Activated CD4-positive, alpha-beta T cell treated with anti-CD3 and anti-CD28 coated beads, Interleukin-2, amount 10 ng/mL, durations not matched to agents 7 days and 5 days (primary cell): ENCODE results near the gene SLK. TPM values are rescaled to one million over a fixed set of nuclear protein-coding genes. Genes with fewer than 3 reads are reported as not detected.

Experiments used
- CTCF ChIA-PET: fragments of 350-600 bp; sonication (Branson Sonifier 250); formaldehyde crosslinking; loops from one replicate; lab custom pipeline; 2021; ENCODE audit warnings: antibody characterized with exemption; lab: Charles Lee
- POLR2A ChIA-PET: fragments of 350-600 bp; sonication (Branson Sonifier 250); formaldehyde crosslinking; loops from one replicate; lab custom pipeline; 2021; ENCODE audit warnings: antibody characterized with exemption; lab: Charles Lee
- DNase-seq: peaks from one replicate; pipeline ENCODE4 v3.0.0-alpha.2; 2020
- H3K27ac Mint-ChIP-seq: one replicate; pipeline ENCODE4 v1.8.0; 2021; ENCODE audit warnings: mild to moderate bottlenecking, moderate library complexity, mixed read lengths
- H3K27me3 Mint-ChIP-seq: one replicate; pipeline ENCODE4 v1.8.0; 2021; ENCODE audit warnings: mixed read lengths
- H3K36me3 Mint-ChIP-seq: one replicate; pipeline ENCODE4 v1.8.0; 2021; ENCODE audit warnings: low read depth, mixed read lengths
- H3K4me1 Mint-ChIP-seq: one replicate; pipeline ENCODE4 v1.8.0; 2021; ENCODE audit warnings: mixed read lengths
- H3K4me3 Mint-ChIP-seq: one replicate; pipeline ENCODE4 v1.8.0; 2021; ENCODE audit warnings: mild to moderate bottlenecking, moderate library complexity, mixed read lengths
- H3K9me3 Mint-ChIP-seq: one replicate; pipeline ENCODE4 v1.8.0; 2021; ENCODE audit warnings: mixed read lengths
- total RNA-seq, 2 experiments: library from RNA; stranded (reverse); gene quantifications; one replicate each; pipeline ENCODE4 v1.2.3, GENCODE V29; 2021

Gene SLK
- total RNA-seq, 2 experiments from 2014 or later: 31.5 to 32.4 TPM

GRCh38 chr10:104005172-104005863, 38.4 kb downstream of the SLK start:
- Mint-ChIP-seq H3K9me3 (no peaks in the 10 kb centered on the region), H3K4me1 (peaks cover 1% of the 10 kb centered on the region), H3K27me3 (no peaks in the 10 kb centered on the region), H3K27ac (no peak overlapping the region), H3K4me3 (no peak overlapping the region), H3K36me3 (peaks cover 47% of the 10 kb centered on the region)
- ChIA-PET POLR2A (no interaction called here), CTCF (interaction anchor here (0.7 kb wide), 1 partner anchor 340 kb away, joined by 3 read pairs; no protein-coding TSS in a partner anchor)
- DNase-seq: no peak

- Mint-ChIP-seq H3K4me1 (peaks cover 1% of the 10 kb centered on the region), H3K27me3 (no peaks in the 10 kb centered on the region)
Observed at GRCh38 chr10:104011904-104012303, 45.0 kb downstream of the SLK start.

GRCh38 chr10:104013489-104013888, 46.5 kb downstream of the SLK start:
- no peaks in the 10 kb centered on the region for H3K27me3 Mint-ChIP-seq
- H3K9me3 Mint-ChIP-seq: no peaks in the 10 kb centered on the region
- ChIA-PET POLR2A (no interaction called here), CTCF (interaction anchor here (0.9 kb wide), 1 partner anchor 111 kb away, joined by 3 read pairs; no protein-coding TSS in a partner anchor)
- no peak overlapping the region for H3K27ac Mint-ChIP-seq
- peaks cover 19% of the 10 kb centered on the region for H3K36me3 Mint-ChIP-seq
- no peak overlapping the region for H3K4me3 Mint-ChIP-seq
- no peak for DNase-seq
- peaks cover 2% of the 10 kb centered on the region for H3K4me1 Mint-ChIP-seq

More at GRCh38 chr10:104011904-104012303, 45.0 kb downstream of the SLK start:
- ChIA-PET CTCF (interaction anchor here (0.7 kb wide), 2 partner anchors 28 to 109 kb away, joined by 3 to 4 read pairs; no protein-coding TSS in a partner anchor), POLR2A (no interaction called here)
- no peak overlapping the region for H3K4me3 Mint-ChIP-seq
- no peak for DNase-seq
- no peaks in the 10 kb centered on the region for H3K9me3 Mint-ChIP-seq
- H3K27ac Mint-ChIP-seq: no peak overlapping the region
- peaks cover 22% of the 10 kb centered on the region for H3K36me3 Mint-ChIP-seq

- ChIA-PET CTCF (interaction anchor here (0.7 to 0.9 kb wide), 2 partner anchors 105 to 110 kb away, joined by 3 read pairs; no protein-coding TSS in a partner anchor), POLR2A (no interaction called here)
- Mint-ChIP-seq H3K27me3 (no peaks in the 10 kb centered on the region), H3K4me3 (no peak overlapping the region), H3K4me1 (peaks cover 2% of the 10 kb centered on the region), H3K36me3 (peaks cover 21% of the 10 kb centered on the region), H3K27ac (no peak overlapping the region), H3K9me3 (no peaks in the 10 kb centered on the region)
- no peak for DNase-seq
Observed at GRCh38 chr10:104014176-104014575, 47.2 kb downstream of the SLK start.

- POLR2A ChIA-PET: interaction anchor here (0.6 kb wide), 1 partner anchor 12 kb away, joined by 4 read pairs; no protein-coding TSS in a partner anchor
- Mint-ChIP-seq H3K9me3 (no peaks in the 10 kb centered on the region), H3K4me1 (peaks cover 3% of the 10 kb centered on the region), H3K27me3 (no peaks in the 10 kb centered on the region), H3K4me3 (no peak overlapping the region), H3K36me3 (peaks cover 32% of the 10 kb centered on the region), H3K27ac (no peak overlapping the region)
- CTCF ChIA-PET: interaction anchor here (0.6 kb wide), 2 partner anchors 192 to 274 kb away, joined by 3 to 4 read pairs; no protein-coding TSS in a partner anchor
- no peak for DNase-seq
Observed at GRCh38 chr10:104016661-104017060, 49.7 kb downstream of the SLK start.

- ChIA-PET POLR2A (interaction anchor here (0.6 to 0.7 kb wide), 2 partner anchors 13 to 126 kb away, joined by 7 to 8 read pairs; no protein-coding TSS in a partner anchor), CTCF (interaction anchor here (0.9 to 2.1 kb wide), 3 partner anchors 11 to 105 kb away, joined by 3 to 9 read pairs (median 3); partner anchors contain the start of gene SFR1)
- Mint-ChIP-seq H3K27me3 (no peaks in the 10 kb centered on the region), H3K9me3 (no peaks in the 10 kb centered on the region), H3K27ac (no peak overlapping the region), H3K36me3 (peaks cover 44% of the 10 kb centered on the region), H3K4me3 (no peak overlapping the region), H3K4me1 (peaks cover 3% of the 10 kb centered on the region)
- no peak for DNase-seq
Observed at GRCh38 chr10:104018471-104018870, 51.5 kb downstream of the SLK start.

GRCh38 chr10:104020020-104020419, 53.1 kb downstream of the SLK start:
- H3K27me3 Mint-ChIP-seq: no peaks in the 10 kb centered on the region
- H3K27ac Mint-ChIP-seq: no peak overlapping the region
- H3K4me1 Mint-ChIP-seq: peaks cover 3% of the 10 kb centered on the region
- peaks cover 53% of the 10 kb centered on the region for H3K36me3 Mint-ChIP-seq
- no peaks in the 10 kb centered on the region for H3K9me3 Mint-ChIP-seq
- DNase-seq: no peak
- no peak overlapping the region for H3K4me3 Mint-ChIP-seq
- CTCF ChIA-PET: no interaction called here
- POLR2A ChIA-PET: no interaction called here

GRCh38 chr10:104021246-104021645, 54.3 kb downstream of the SLK start:
- DNase-seq: no peak
- no peaks in the 10 kb centered on the region for H3K27me3 Mint-ChIP-seq
- POLR2A ChIA-PET: no interaction called here
- H3K9me3 Mint-ChIP-seq: no peaks in the 10 kb centered on the region
- H3K27ac Mint-ChIP-seq: no peak overlapping the region
- peaks cover 58% of the 10 kb centered on the region for H3K36me3 Mint-ChIP-seq
- CTCF ChIA-PET: no interaction called here
- peaks cover 3% of the 10 kb centered on the region for H3K4me1 Mint-ChIP-seq
- H3K4me3 Mint-ChIP-seq: no peak overlapping the region

- Mint-ChIP-seq H3K9me3 (no peaks in the 10 kb centered on the region), H3K4me1 (peaks cover 2% of the 10 kb centered on the region), H3K36me3 (peaks cover 57% of the 10 kb centered on the region), H3K27ac (no peak overlapping the region), H3K27me3 (no peaks in the 10 kb centered on the region), H3K4me3 (no peak overlapping the region)
- ChIA-PET CTCF (interaction anchor here (0.6 kb wide), 1 partner anchor 1544 kb away, joined by 3 read pairs; no protein-coding TSS in a partner anchor), POLR2A (no interaction called here)
- no peak for DNase-seq
Observed at GRCh38 chr10:104022026-104022425, 55.1 kb downstream of the SLK start.

GRCh38 chr10:104025524-104025923, 58.6 kb downstream of the SLK start:
- POLR2A ChIA-PET: no interaction called here
- CTCF ChIA-PET: interaction anchor here (0.6 to 1.1 kb wide), 3 partner anchors 15 to 138 kb away, joined by 3 read pairs; no protein-coding TSS in a partner anchor
- no peak overlapping the region for H3K4me3 Mint-ChIP-seq
- no peak for DNase-seq
- peaks cover 47% of the 10 kb centered on the region for H3K36me3 Mint-ChIP-seq
- no peak overlapping the region for H3K27ac Mint-ChIP-seq
- H3K9me3 Mint-ChIP-seq: no peaks in the 10 kb centered on the region
- H3K4me1 Mint-ChIP-seq: peaks cover 2% of the 10 kb centered on the region
- no peaks in the 10 kb centered on the region for H3K27me3 Mint-ChIP-seq

- H3K4me3 Mint-ChIP-seq: no peak overlapping the region
- POLR2A ChIA-PET: no interaction called here
- H3K4me1 Mint-ChIP-seq: peaks cover 2% of the 10 kb centered on the region
- H3K27me3 Mint-ChIP-seq: no peaks in the 10 kb centered on the region
- peaks cover 41% of the 10 kb centered on the region for H3K36me3 Mint-ChIP-seq
- no peaks in the 10 kb centered on the region for H3K9me3 Mint-ChIP-seq
- no peak for DNase-seq
- CTCF ChIA-PET: no interaction called here
- H3K27ac Mint-ChIP-seq: no peak overlapping the region
Observed at GRCh38 chr10:104026762-104027161, 59.8 kb downstream of the SLK start.

GRCh38 chr10:104028146-104028545, 61.2 kb downstream of the SLK start:
- ChIA-PET CTCF (interaction anchor here (0.7 to 2.5 kb wide), 2 partner anchors 10 to 19 kb away, joined by 3 to 9 read pairs; no protein-coding TSS in a partner anchor), POLR2A (interaction anchor here (0.5 to 0.6 kb wide), 2 partner anchors 12 to 19 kb away, joined by 3 to 4 read pairs; no protein-coding TSS in a partner anchor)
- Mint-ChIP-seq H3K27me3 (no peaks in the 10 kb centered on the region), H3K27ac (no peak overlapping the region), H3K4me1 (peaks cover 2% of the 10 kb centered on the region), H3K9me3 (no peaks in the 10 kb centered on the region), H3K36me3 (peaks cover 32% of the 10 kb centered on the region), H3K4me3 (no peak overlapping the region)
- DNase-seq: no peak
